ENCODE results near the gene TNRC18.
A peak's percentile ranks its signal among the peaks of the same experiment; 100 is the strongest.

The TNRC18 gene

GRCh38 chr7:5381071-5381772, 42.4 kb downstream of the TNRC18 start:
- Histone ChIP-seq H3K4me1 (ENCODE audit: insufficient read depth, insufficient read length) (peaks cover 16% of the 10 kb centered on the region), H3K27me3 (ENCODE audit: insufficient read depth, insufficient read length) (no peaks in the 10 kb centered on the region), H3K9me3 (ENCODE audit: insufficient read depth, low read length) (no peaks in the 10 kb centered on the region), H3K36me3 (ENCODE audit: insufficient read depth, insufficient read length, low read length) (peaks cover 18% of the 10 kb centered on the region), H3K9ac (ENCODE audit: insufficient read length, low read depth) (no peak overlapping the region), H3K4me3 (ENCODE audit: insufficient read length, low read depth) (no peak overlapping the region)
- no peak for DNase-seq (ENCODE audit: low read depth, low spot score)
- TF ChIP-seq ZNF274 (IDR thresholded peaks at IDR 0.05; ENCODE audit: low read depth, low read length): no peak
- no peak for TF ChIP-seq YY1 (IDR thresholded peaks at IDR 0.05; ENCODE audit: insufficient read depth, insufficient read length)
- TF ChIP-seq SUZ12 (IDR thresholded peaks at IDR 0.05; ENCODE audit: extremely low read depth, insufficient read depth, insufficient read length): no peak

- TF ChIP-seq SUZ12 (IDR thresholded peaks at IDR 0.05; ENCODE audit: extremely low read depth, insufficient read depth, insufficient read length) (no peak), ZNF274 (IDR thresholded peaks at IDR 0.05; ENCODE audit: low read depth, low read length) (no peak), YY1 (IDR thresholded peaks at IDR 0.05; ENCODE audit: insufficient read depth, insufficient read length) (no peak)
- no peak overlapping the region for H3K9ac ChIP-seq (ENCODE audit: insufficient read length, low read depth)
Measured at GRCh38 chr7:5380350-5381070, 43.1 kb downstream of the TNRC18 start.

GRCh38 chr7:5379546-5379945, 44.1 kb downstream of the TNRC18 start:
- no peak overlapping the region for H3K9ac ChIP-seq (ENCODE audit: insufficient read length, low read depth)
- no peak for TF ChIP-seq ZNF274 (IDR thresholded peaks at IDR 0.05; ENCODE audit: low read depth, low read length)
- no peak for TF ChIP-seq SUZ12 (IDR thresholded peaks at IDR 0.05; ENCODE audit: extremely low read depth, insufficient read depth, insufficient read length)
- TF ChIP-seq YY1 (IDR thresholded peaks at IDR 0.05; ENCODE audit: insufficient read depth, insufficient read length): no peak
- no peak overlapping the region for H3K4me3 ChIP-seq (ENCODE audit: insufficient read length, low read depth)
- H3K9me3 ChIP-seq (ENCODE audit: insufficient read depth, low read length): no peaks in the 10 kb centered on the region
- peaks cover 19% of the 10 kb centered on the region for H3K36me3 ChIP-seq (ENCODE audit: insufficient read depth, insufficient read length, low read length)
- H3K27me3 ChIP-seq (ENCODE audit: insufficient read depth, insufficient read length): no peaks in the 10 kb centered on the region
- no peak for DNase-seq (ENCODE audit: low read depth, low spot score)
- peaks cover 20% of the 10 kb centered on the region for H3K4me1 ChIP-seq (ENCODE audit: insufficient read depth, insufficient read length)

More at GRCh38 chr7:5380350-5381070, 43.1 kb downstream of the TNRC18 start:
- DNase-seq (ENCODE audit: low read depth, low spot score): no peak
- H3K4me3 ChIP-seq (ENCODE audit: insufficient read length, low read depth): no peak overlapping the region
- H3K9me3 ChIP-seq (ENCODE audit: insufficient read depth, low read length): no peaks in the 10 kb centered on the region
- peaks cover 23% of the 10 kb centered on the region for H3K36me3 ChIP-seq (ENCODE audit: insufficient read depth, insufficient read length, low read length)
- H3K27me3 ChIP-seq (ENCODE audit: insufficient read depth, insufficient read length): no peaks in the 10 kb centered on the region
- peaks cover 22% of the 10 kb centered on the region for H3K4me1 ChIP-seq (ENCODE audit: insufficient read depth, insufficient read length)

- peaks cover 17% of the 10 kb centered on the region for H3K4me1 ChIP-seq (ENCODE audit: insufficient read depth, insufficient read length)
- no peaks in the 10 kb centered on the region for H3K27me3 ChIP-seq (ENCODE audit: insufficient read depth, insufficient read length)
- H3K36me3 ChIP-seq (ENCODE audit: insufficient read depth, insufficient read length, low read length): peaks cover 28% of the 10 kb centered on the region
- peak overlapping the region; percentile 56 for H3K9ac ChIP-seq (ENCODE audit: insufficient read length, low read depth)
- no peak overlapping the region for H3K4me3 ChIP-seq (ENCODE audit: insufficient read length, low read depth)
- TF ChIP-seq ZNF274 (IDR thresholded peaks at IDR 0.05; ENCODE audit: low read depth, low read length): no peak
- no peaks in the 10 kb centered on the region for H3K9me3 ChIP-seq (ENCODE audit: insufficient read depth, low read length)
- no peak for DNase-seq (ENCODE audit: low read depth, low spot score)
Measured at GRCh38 chr7:5377816-5378215, 45.8 kb downstream of the TNRC18 start.

- peaks cover 13% of the 10 kb centered on the region for H3K4me1 ChIP-seq (ENCODE audit: insufficient read depth, insufficient read length)
- TF ChIP-seq SUZ12 (IDR thresholded peaks at IDR 0.05; ENCODE audit: extremely low read depth, insufficient read depth, insufficient read length) (no peak), ZNF274 (IDR thresholded peaks at IDR 0.05; ENCODE audit: low read depth, low read length) (no peak), YY1 (IDR thresholded peaks at IDR 0.05; ENCODE audit: insufficient read depth, insufficient read length) (no peak)
- no peaks in the 10 kb centered on the region for H3K27me3 ChIP-seq (ENCODE audit: insufficient read depth, insufficient read length)
- no peak overlapping the region for H3K4me3 ChIP-seq (ENCODE audit: insufficient read length, low read depth)
- H3K9ac ChIP-seq (ENCODE audit: insufficient read length, low read depth): peak overlapping the region; percentile 56
- no peak for DNase-seq (ENCODE audit: low read depth, low spot score)
- no peaks in the 10 kb centered on the region for H3K9me3 ChIP-seq (ENCODE audit: insufficient read depth, low read length)
- peaks cover 28% of the 10 kb centered on the region for H3K36me3 ChIP-seq (ENCODE audit: insufficient read depth, insufficient read length, low read length)
Measured at GRCh38 chr7:5377279-5377678, 46.4 kb downstream of the TNRC18 start.

GRCh38 chr7:5375925-5376324, 47.7 kb downstream of the TNRC18 start:
- H3K36me3 ChIP-seq (ENCODE audit: insufficient read depth, insufficient read length, low read length): peaks cover 30% of the 10 kb centered on the region

GRCh38 chr7:5374464-5374863, 49.2 kb downstream of the TNRC18 start:
- Histone ChIP-seq H3K27me3 (ENCODE audit: insufficient read depth, insufficient read length) (no peaks in the 10 kb centered on the region), H3K9ac (ENCODE audit: insufficient read length, low read depth) (no peak overlapping the region), H3K4me1 (ENCODE audit: insufficient read depth, insufficient read length) (peaks cover 10% of the 10 kb centered on the region), H3K9me3 (ENCODE audit: insufficient read depth, low read length) (no peaks in the 10 kb centered on the region), H3K36me3 (ENCODE audit: insufficient read depth, insufficient read length, low read length) (peaks cover 37% of the 10 kb centered on the region), H3K4me3 (ENCODE audit: insufficient read length, low read depth) (no peak overlapping the region)
- no peak for DNase-seq (ENCODE audit: low read depth, low spot score)
- no peak for TF ChIP-seq ZNF274 (IDR thresholded peaks at IDR 0.05; ENCODE audit: low read depth, low read length)
- TF ChIP-seq SUZ12 (IDR thresholded peaks at IDR 0.05; ENCODE audit: extremely low read depth, insufficient read depth, insufficient read length): no peak
- no peak for TF ChIP-seq YY1 (IDR thresholded peaks at IDR 0.05; ENCODE audit: insufficient read depth, insufficient read length)

More at GRCh38 chr7:5375925-5376324, 47.7 kb downstream of the TNRC18 start:
- H3K9me3 ChIP-seq (ENCODE audit: insufficient read depth, low read length): no peaks in the 10 kb centered on the region
- H3K4me1 ChIP-seq (ENCODE audit: insufficient read depth, insufficient read length): peaks cover 10% of the 10 kb centered on the region
- no peak overlapping the region for H3K9ac ChIP-seq (ENCODE audit: insufficient read length, low read depth)
- H3K4me3 ChIP-seq (ENCODE audit: insufficient read length, low read depth): no peak overlapping the region
- no peak for DNase-seq (ENCODE audit: low read depth, low spot score)
- no peaks in the 10 kb centered on the region for H3K27me3 ChIP-seq (ENCODE audit: insufficient read depth, insufficient read length)
- no peak for TF ChIP-seq ZNF274 (IDR thresholded peaks at IDR 0.05; ENCODE audit: low read depth, low read length)
- no peak for TF ChIP-seq YY1 (IDR thresholded peaks at IDR 0.05; ENCODE audit: insufficient read depth, insufficient read length)
- TF ChIP-seq SUZ12 (IDR thresholded peaks at IDR 0.05; ENCODE audit: extremely low read depth, insufficient read depth, insufficient read length): no peak

Measured in NT2/D1 (cell line).